GM12878 (cell line): ENCODE measurements around the gene TPCN1. TPM values are rescaled to one million over a fixed set of nuclear protein-coding genes. Genes with fewer than 3 reads are reported as not detected.

Experiments
- ATAC-seq: fragments of 200-7000 bp; cut with Tn5 transposase; 3 replicates; pipeline ENCODE4 v1.9.1; 2020; ENCODE audit warnings: mild to moderate bottlenecking, moderate library complexity
- BruUV-seq: library from RNA; stranded (reverse); fragments of 400-500 nt; replicated peaks from 2 replicates; lab custom pipeline; 2021; lab: Mats Ljungman, UMichigan
- CTCF ChIA-PET: fragments of 300-600 bp; sonication (Branson Sonifier 250); formaldehyde crosslinking; extraction: SDS; loops from one replicate; lab custom pipeline; 2021; ENCODE audit warnings: inconsistent platforms; lab: Yijun Ruan, JAX
- POLR2A ChIA-PET: fragments of 350-600 bp; formaldehyde crosslinking; extraction: SDS; loops from one replicate; lab custom pipeline; 2021; ENCODE audit warnings: inconsistent platforms; lab: Charles Lee
- RAD21 ChIA-PET: fragments of 300-600 bp; sonication (Branson Sonifier 250); formaldehyde crosslinking; loops from one replicate; lab custom pipeline; 2023; ENCODE audit warnings: antibody characterized with exemption; ENCODE audit not compliant: unreplicated experiment; lab: Charles Lee
- SMC1A ChIA-PET: fragments of 300-600 bp; sonication (Branson Sonifier 250); formaldehyde crosslinking; loops from one replicate; lab custom pipeline; 2023; ENCODE audit not compliant: unreplicated experiment, uncharacterized antibody; lab: Charles Lee
- DNase-seq: peaks from one replicate; pipeline ENCODE4 v3.0.0-alpha.2; 2011; ENCODE audit warnings: low read depth, low spot score
- FAIRE-seq: peaks from 3 replicates; lab custom pipeline; 2011; peaks lifted over from hg19 to GRCh38; lab: Jason Lieb, UNC
- H2AFZ ChIP-seq: 2 replicates; pipeline ENCODE4 v1.6.0; 2011; ENCODE audit warnings: low read depth, low read length, control low read depth; ENCODE audit not compliant: control insufficient read depth
- H3K27ac ChIP-seq: 2 replicates; pipeline ENCODE4 v1.5.1; 2011; ENCODE audit warnings: control low read depth; ENCODE audit not compliant: control insufficient read depth, insufficient read depth
- H3K27me3 ChIP-seq, 2 experiments: replicated peaks in 1 of 2; 2 replicates each; pipeline versions ENCODE4 v1.6.0 to v1.6.1; 2011; ENCODE audit warnings: low read length in 1 of 2; ENCODE audit not compliant: control insufficient read depth in 2 of 2, insufficient read depth in 2 of 2
- H3K36me3 ChIP-seq, 2 experiments: 2 replicates each; pipeline ENCODE4 v1.5.1; 2011; ENCODE audit warnings: low read length in 1 of 2; ENCODE audit not compliant: control insufficient read depth in 2 of 2, insufficient read depth in 2 of 2
- H3K4me1 ChIP-seq: 2 replicates; pipeline ENCODE4 v1.6.1; 2011; ENCODE audit warnings: mild to moderate bottlenecking, low read length, moderate library complexity, mixed read lengths; ENCODE audit not compliant: control insufficient read depth, insufficient read depth
- H3K4me2 ChIP-seq: 2 replicates; pipeline ENCODE4 v1.6.0; 2011; ENCODE audit warnings: control low read depth; ENCODE audit not compliant: control insufficient read depth, insufficient read depth
- H3K4me3 ChIP-seq: fragments of 200-600 bp; sonication (generic); 2 replicates; pipeline ENCODE4 v1.5.1; 2016
- H3K79me2 ChIP-seq: 2 replicates; pipeline ENCODE4 v1.6.0; 2011; ENCODE audit warnings: low read length; ENCODE audit not compliant: control insufficient read depth, insufficient read depth
- H3K9ac ChIP-seq: 2 replicates; pipeline ENCODE4 v1.8.0; 2011; ENCODE audit warnings: low read length, control low read depth, mixed read lengths; ENCODE audit not compliant: control insufficient read depth, insufficient read depth
- H3K9me3 ChIP-seq: replicated peaks from 3 replicates; pipeline ENCODE4 v1.5.1; 2011; ENCODE audit warnings: mild to moderate bottlenecking, low read length; ENCODE audit not compliant: control insufficient read depth, insufficient read depth
- H4K20me1 ChIP-seq: 2 replicates; pipeline ENCODE4 v1.6.0; 2011; ENCODE audit not compliant: control insufficient read depth, insufficient read depth
- FOS ChIP-seq: IDR thresholded peaks from 3 replicates; pipeline ENCODE4 v1.6.1; 2011; ENCODE audit warnings: borderline replicate concordance; ENCODE audit not compliant: insufficient read length; ENCODE audit errors: extremely low read depth
- FOXM1 ChIP-seq: IDR thresholded peaks from 2 replicates; pipeline ENCODE4 v1.6.1; 2012; ENCODE audit warnings: low read depth, mild to moderate bottlenecking, inconsistent platforms, low read length, moderate library complexity
- NFXL1 ChIP-seq: fragments of 450-650 bp; IDR thresholded peaks from 2 replicates; pipeline ENCODE4 v1.6.1; 2017; ENCODE audit warnings: antibody characterized with exemption, mild to moderate bottlenecking, borderline replicate concordance
- POLR2AphosphoS2 ChIP-seq: IDR thresholded peaks from 2 replicates; pipeline ENCODE4 v1.6.1; 2011; ENCODE audit warnings: low read depth, mild to moderate bottlenecking, low read length, improper control_type of control experiment, moderate library complexity
- RELA ChIP-seq: fragments of 450-650 bp; IDR thresholded peaks from 2 replicates; pipeline ENCODE4 v1.8.0; 2014; ENCODE audit warnings: borderline replicate concordance; ENCODE audit not compliant: partially characterized antibody
- SP1 ChIP-seq: IDR thresholded peaks from one replicate; pipeline ENCODE4 v1.6.1; 2011; ENCODE audit warnings: low read depth, low read length
- TCF7 ChIP-seq: IDR thresholded peaks from 2 replicates; pipeline ENCODE4 v1.6.1; 2014; ENCODE audit warnings: antibody characterized with exemption, borderline replicate concordance
- ZZZ3 ChIP-seq: IDR thresholded peaks from 2 replicates; pipeline ENCODE4 v1.6.1; 2011; ENCODE audit warnings: low read depth; ENCODE audit not compliant: control insufficient read depth, insufficient read length
- WGBS: methylation state at CpG from one replicate; pipeline ENCODE4 v1.1.6; 2016; ENCODE audit warnings: low lambda C conversion rate; ENCODE audit not compliant: insufficient replicate concordance, insufficient coverage; ENCODE audit errors: missing lambda C conversion rate; 5-methylcytosine and 5-hydroxymethylcytosine counted together
- in situ Hi-C: fragments of 300-500 bp; cut with MboI; formaldehyde crosslinking; loops from 9 replicates; pipeline ENCODE4 v1.14.3; 2018; ENCODE audit warnings: mixed read lengths
- intact Hi-C: fragments of 100-400 bp; cut with micrococcal nuclease; formaldehyde crosslinking; loops from one replicate; pipeline ENCODE4 v1.14.2; 2022; ENCODE audit not compliant: unreplicated experiment
- polyA plus RNA-seq, 11 experiments: library from polyadenylated mRNA; depleted of rRNA in 4 of 11; unstranded in 6 of 11; stranded (reverse) in 5 of 11; fragments of >200 nt; fragmentation: Nextera tagmentation in 4 of 11; fragmentation: Illumina TruSeq in 1 of 11; extraction: Ambion mirVana in 4 of 11; extraction: Trizol in 1 of 11; gene quantifications; 1 replicate in 1 of 11; 2 replicates in 10 of 11; pipeline versions ENCODE4 v1.2.1 to v1.2.3, GENCODE V29; 2011 to 2016; ENCODE audit warnings: inconsistent platforms in 2 of 11, missing spikeins in 2 of 11, low read depth in 1 of 11
- total RNA-seq, 4 experiments: library from RNA; depleted of rRNA in 3 of 4; stranded (reverse); fragments of >200 nt in 3 of 4; fragmentation: Illumina TruSeq in 1 of 4; extraction: Trizol in 1 of 4; gene quantifications; 2 replicates each; pipeline versions ENCODE4 v1.2.1 to v1.2.3, GENCODE V29; 2013 to 2021
- TF ChIP-seq, protein P1 (sequence below): IDR thresholded peaks from 2 replicates; pipeline ENCODE4 v1.6.1; 2012; ENCODE audit warnings: low read depth, low read length, improper control_type of control experiment
- TF ChIP-seq, protein P2 (sequence below): fragments of 450-650 bp; IDR thresholded peaks from 2 replicates; pipeline ENCODE4 v1.6.1; 2017; ENCODE audit warnings: mild to moderate bottlenecking, moderate library complexity
- TF ChIP-seq, protein P3 (sequence below): fragments of 150-350 bp; IDR thresholded peaks from 2 replicates; pipeline ENCODE4 v1.6.1; 2016; ENCODE audit warnings: low read depth, low read length

Gene TPCN1
- total and polyA plus RNA-seq, 10 of the 15 experiments (the other 5 are each of a cell fraction or from before 2014, with no cell fraction given): 0.79 to 30.9 (median 19.4) TPM

DNA sequence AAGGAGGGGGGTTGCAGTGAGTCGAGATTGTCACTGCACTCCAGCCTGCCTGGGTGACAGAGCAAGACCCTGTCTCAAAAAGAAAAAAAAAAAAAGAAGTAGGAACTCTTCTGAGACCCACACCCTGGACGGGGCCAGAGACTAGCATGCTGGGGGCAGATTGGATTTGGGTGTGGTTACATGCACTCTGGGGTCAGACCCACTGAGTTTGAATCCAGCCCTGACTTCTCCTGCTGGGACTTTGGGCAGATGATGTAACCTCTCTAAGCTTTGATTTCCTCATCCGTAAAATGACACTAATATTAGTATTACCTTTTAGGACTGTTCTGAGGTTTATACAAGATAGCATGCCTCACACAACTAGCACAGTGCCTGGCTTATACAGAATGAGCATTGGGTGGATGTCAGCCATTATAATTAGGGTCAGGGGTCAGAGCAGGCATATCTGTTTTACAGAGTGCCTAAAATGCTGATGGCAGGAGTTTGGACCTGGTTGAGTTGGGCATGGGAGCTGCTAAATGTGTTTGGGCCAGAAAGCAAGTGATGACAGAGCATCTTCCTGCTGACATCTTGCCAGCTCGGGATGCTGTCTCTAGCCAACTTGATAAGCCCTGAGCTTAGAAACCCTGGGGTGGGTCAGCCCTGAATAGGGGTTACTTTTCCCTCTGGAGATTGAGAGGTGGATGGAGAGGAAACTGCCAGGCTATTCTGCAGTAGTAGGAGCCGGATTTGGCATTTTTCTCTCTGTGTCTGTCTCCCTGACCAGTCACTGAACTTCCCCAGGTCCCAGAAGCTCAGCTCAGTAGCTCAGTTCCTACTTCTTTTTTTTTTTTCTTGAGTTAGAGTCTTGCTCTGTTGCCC is 15.5 kb downstream of the TPCN1 start:
- no peak for ATAC-seq
- DNase-seq: no peak
- no peaks in the 10 kb centered on the region for H3K9me3 ChIP-seq
- ChIA-PET RAD21 (interaction anchor here (2.0 kb wide), 1 partner anchor 29 kb away, joined by 4 read pairs; no protein-coding TSS in a partner anchor), POLR2A (interaction anchor here (0.7 to 1.4 kb wide), 4 partner anchors 29 to 119 kb away, joined by 3 to 4 read pairs (median 4); no protein-coding TSS in a partner anchor), CTCF (interaction anchor here (1.1 to 2.2 kb wide), 3 partner anchors 37 to 189 kb away, joined by 3 to 7 read pairs (median 6); no protein-coding TSS in a partner anchor), SMC1A (interaction anchor here (2.3 to 6.7 kb wide), 2 partner anchors 14 to 18 kb away, joined by 7 to 32 read pairs; no protein-coding TSS in a partner anchor)
- peaks cover 22% of the 10 kb centered on the region for H3K4me1 ChIP-seq
- in situ Hi-C loops: no loop called here
- H3K36me3 ChIP-seq: peaks cover 5 to 23% of the 10 kb centered on the region in 2 experiments
- H4K20me1 ChIP-seq: no peaks in the 10 kb centered on the region
- no peak overlapping the region for H3K27ac ChIP-seq
- H3K4me2 ChIP-seq: no peak overlapping the region
- no peaks in the 10 kb centered on the region for H3K27me3 ChIP-seq
- no peak for FAIRE-seq
- WGBS: 69% methylated on average over 5 of the region's 5 CpGs
- H3K9ac ChIP-seq: no peak overlapping the region
- H3K79me2 ChIP-seq: peaks cover 2% of the 10 kb centered on the region
- intact Hi-C loops: no loop called here
- H2AFZ ChIP-seq: no peak overlapping the region
- H3K4me3 ChIP-seq: no peak overlapping the region
- no TSS peak for BruUV-seq
- no peak for TF ChIP-seq SP1
- no peak for TF ChIP-seq ZZZ3
- TF ChIP-seq, protein P1, sequence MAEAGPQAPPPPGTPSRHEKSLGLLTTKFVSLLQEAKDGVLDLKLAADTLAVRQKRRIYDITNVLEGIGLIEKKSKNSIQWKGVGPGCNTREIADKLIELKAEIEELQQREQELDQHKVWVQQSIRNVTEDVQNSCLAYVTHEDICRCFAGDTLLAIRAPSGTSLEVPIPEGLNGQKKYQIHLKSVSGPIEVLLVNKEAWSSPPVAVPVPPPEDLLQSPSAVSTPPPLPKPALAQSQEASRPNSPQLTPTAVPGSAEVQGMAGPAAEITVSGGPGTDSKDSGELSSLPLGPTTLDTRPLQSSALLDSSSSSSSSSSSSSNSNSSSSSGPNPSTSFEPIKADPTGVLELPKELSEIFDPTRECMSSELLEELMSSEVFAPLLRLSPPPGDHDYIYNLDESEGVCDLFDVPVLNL: no peak
- no peak for TF ChIP-seq FOXM1
- TF ChIP-seq FOS: no peak
- TF ChIP-seq, protein P2, sequence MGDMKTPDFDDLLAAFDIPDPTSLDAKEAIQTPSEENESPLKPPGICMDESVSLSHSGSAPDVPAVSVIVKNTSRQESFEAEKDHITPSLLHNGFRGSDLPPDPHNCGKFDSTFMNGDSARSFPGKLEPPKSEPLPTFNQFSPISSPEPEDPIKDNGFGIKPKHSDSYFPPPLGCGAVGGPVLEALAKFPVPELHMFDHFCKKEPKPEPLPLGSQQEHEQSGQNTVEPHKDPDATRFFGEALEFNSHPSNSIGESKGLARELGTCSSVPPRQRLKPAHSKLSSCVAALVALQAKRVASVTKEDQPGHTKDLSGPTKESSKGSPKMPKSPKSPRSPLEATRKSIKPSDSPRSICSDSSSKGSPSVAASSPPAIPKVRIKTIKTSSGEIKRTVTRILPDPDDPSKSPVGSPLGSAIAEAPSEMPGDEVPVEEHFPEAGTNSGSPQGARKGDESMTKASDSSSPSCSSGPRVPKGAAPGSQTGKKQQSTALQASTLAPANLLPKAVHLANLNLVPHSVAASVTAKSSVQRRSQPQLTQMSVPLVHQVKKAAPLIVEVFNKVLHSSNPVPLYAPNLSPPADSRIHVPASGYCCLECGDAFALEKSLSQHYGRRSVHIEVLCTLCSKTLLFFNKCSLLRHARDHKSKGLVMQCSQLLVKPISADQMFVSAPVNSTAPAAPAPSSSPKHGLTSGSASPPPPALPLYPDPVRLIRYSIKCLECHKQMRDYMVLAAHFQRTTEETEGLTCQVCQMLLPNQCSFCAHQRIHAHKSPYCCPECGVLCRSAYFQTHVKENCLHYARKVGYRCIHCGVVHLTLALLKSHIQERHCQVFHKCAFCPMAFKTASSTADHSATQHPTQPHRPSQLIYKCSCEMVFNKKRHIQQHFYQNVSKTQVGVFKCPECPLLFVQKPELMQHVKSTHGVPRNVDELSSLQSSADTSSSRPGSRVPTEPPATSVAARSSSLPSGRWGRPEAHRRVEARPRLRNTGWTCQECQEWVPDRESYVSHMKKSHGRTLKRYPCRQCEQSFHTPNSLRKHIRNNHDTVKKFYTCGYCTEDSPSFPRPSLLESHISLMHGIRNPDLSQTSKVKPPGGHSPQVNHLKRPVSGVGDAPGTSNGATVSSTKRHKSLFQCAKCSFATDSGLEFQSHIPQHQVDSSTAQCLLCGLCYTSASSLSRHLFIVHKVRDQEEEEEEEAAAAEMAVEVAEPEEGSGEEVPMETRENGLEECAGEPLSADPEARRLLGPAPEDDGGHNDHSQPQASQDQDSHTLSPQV: no peak
- no peak for TF ChIP-seq POLR2AphosphoS2
- TF ChIP-seq RELA: no peak
- TF ChIP-seq NFXL1: no peak
- TF ChIP-seq TCF7: no peak
- TF ChIP-seq, protein P3, sequence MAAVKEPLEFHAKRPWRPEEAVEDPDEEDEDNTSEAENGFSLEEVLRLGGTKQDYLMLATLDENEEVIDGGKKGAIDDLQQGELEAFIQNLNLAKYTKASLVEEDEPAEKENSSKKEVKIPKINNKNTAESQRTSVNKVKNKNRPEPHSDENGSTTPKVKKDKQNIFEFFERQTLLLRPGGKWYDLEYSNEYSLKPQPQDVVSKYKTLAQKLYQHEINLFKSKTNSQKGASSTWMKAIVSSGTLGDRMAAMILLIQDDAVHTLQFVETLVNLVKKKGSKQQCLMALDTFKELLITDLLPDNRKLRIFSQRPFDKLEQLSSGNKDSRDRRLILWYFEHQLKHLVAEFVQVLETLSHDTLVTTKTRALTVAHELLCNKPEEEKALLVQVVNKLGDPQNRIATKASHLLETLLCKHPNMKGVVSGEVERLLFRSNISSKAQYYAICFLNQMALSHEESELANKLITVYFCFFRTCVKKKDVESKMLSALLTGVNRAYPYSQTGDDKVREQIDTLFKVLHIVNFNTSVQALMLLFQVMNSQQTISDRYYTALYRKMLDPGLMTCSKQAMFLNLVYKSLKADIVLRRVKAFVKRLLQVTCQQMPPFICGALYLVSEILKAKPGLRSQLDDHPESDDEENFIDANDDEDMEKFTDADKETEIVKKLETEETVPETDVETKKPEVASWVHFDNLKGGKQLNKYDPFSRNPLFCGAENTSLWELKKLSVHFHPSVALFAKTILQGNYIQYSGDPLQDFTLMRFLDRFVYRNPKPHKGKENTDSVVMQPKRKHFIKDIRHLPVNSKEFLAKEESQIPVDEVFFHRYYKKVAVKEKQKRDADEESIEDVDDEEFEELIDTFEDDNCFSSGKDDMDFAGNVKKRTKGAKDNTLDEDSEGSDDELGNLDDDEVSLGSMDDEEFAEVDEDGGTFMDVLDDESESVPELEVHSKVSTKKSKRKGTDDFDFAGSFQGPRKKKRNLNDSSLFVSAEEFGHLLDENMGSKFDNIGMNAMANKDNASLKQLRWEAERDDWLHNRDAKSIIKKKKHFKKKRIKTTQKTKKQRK: no peak
